SK-N-SH (cell line): Measurements from ENCODE around the gene ADAMTS17. TPM values are rescaled to one million over a fixed set of nuclear protein-coding genes. Genes with fewer than 3 reads are reported as not detected.

ENCODE experiments used
- CTCF ChIA-PET: fragments of 300-600, 350-600 bp; formaldehyde crosslinking; extraction: SDS; loops from one replicate; lab custom pipeline; 2021; lab: Yijun Ruan, JAX
- POLR2A ChIA-PET: fragments of 350-600 bp; sonication (Branson Sonifier 250); formaldehyde crosslinking; extraction: SDS; loops from one replicate; lab custom pipeline; 2020; ENCODE audit warnings: antibody characterized with exemption, inconsistent platforms; lab: Yijun Ruan, JAX
- DNase-seq: peaks from one replicate; pipeline ENCODE4 v3.0.0; 2012
- H2AFZ ChIP-seq: fragments of 200-600 bp; sonication (generic); 2 replicates; pipeline ENCODE4 v1.8.1; 2016; ENCODE audit warnings: antibody characterized with exemption, mild to moderate bottlenecking, low read depth
- H3F3A ChIP-seq: fragments of 200-600 bp; sonication (generic); replicated peaks from 2 replicates; pipeline ENCODE3; 2016; ENCODE audit warnings: antibody characterized with exemption, mild to moderate bottlenecking; ENCODE audit not compliant: insufficient read depth
- H3K27ac ChIP-seq, 2 experiments: fragments of 200-500 bp in 1 of 2; fragments of 200-600 bp in 1 of 2; sonication (Bioruptor generic) in 1 of 2; sonication (generic), shearing (Covaris generic) in 1 of 2; 2 replicates each; pipeline versions ENCODE4 v1.5.1 to v1.6.1; 2014 to 2016; ENCODE audit warnings: low read depth in 2 of 2, inconsistent platforms in 1 of 2, low read length in 1 of 2, mild to moderate bottlenecking in 1 of 2, mixed read lengths in 1 of 2
- H3K27me3 ChIP-seq: fragments of 200-600 bp; sonication (generic), shearing (Covaris generic); 2 replicates; pipeline ENCODE4 v1.6.1; 2016; ENCODE audit warnings: mixed run types; ENCODE audit not compliant: insufficient read depth
- H3K36me3 ChIP-seq, 2 experiments: fragments of 200-500 bp in 1 of 2; fragments of 200-600 bp in 1 of 2; sonication (Bioruptor generic) in 1 of 2; sonication (generic) in 1 of 2; replicated peaks in 1 of 2; 2 replicates each; pipeline versions ENCODE3 to v1.5.1; 2014 to 2016; ENCODE audit warnings: low read length in 1 of 2, mild to moderate bottlenecking in 1 of 2; ENCODE audit not compliant: insufficient read depth in 2 of 2, control insufficient read depth in 1 of 2
- H3K4me1 ChIP-seq, 2 experiments: fragments of 200-500 bp in 1 of 2; fragments of 200-600 bp in 1 of 2; sonication (Bioruptor generic) in 1 of 2; sonication (generic), shearing (Covaris generic) in 1 of 2; 2 replicates each; pipeline versions ENCODE4 v1.5.1 to v1.6.1; 2014 to 2016; ENCODE audit warnings: low read depth in 1 of 2, low read length in 1 of 2, mixed run types in 1 of 2; ENCODE audit not compliant: insufficient read depth in 2 of 2, control insufficient read depth in 1 of 2
- H3K4me2 ChIP-seq: fragments of 200-600 bp; sonication (generic), shearing (Covaris generic); 2 replicates; pipeline ENCODE4 v1.6.1; 2017; ENCODE audit warnings: mixed run types
- H3K4me3 ChIP-seq, 2 experiments: fragments of 200-500 bp in 1 of 2; fragments of 200-600 bp in 1 of 2; sonication (Bioruptor generic) in 1 of 2; sonication (generic), shearing (Covaris generic) in 1 of 2; 2 replicates each; pipeline versions ENCODE4 v1.5.1 to v1.8.1; 2014 to 2016; ENCODE audit warnings: low read depth in 2 of 2, inconsistent platforms in 1 of 2, low read length in 1 of 2, mild to moderate bottlenecking in 1 of 2, mixed read lengths in 1 of 2, moderate library complexity in 1 of 2
- H3K79me2 ChIP-seq: fragments of 200-600 bp; sonication (generic); 2 replicates; pipeline ENCODE4 v1.8.1; 2017; ENCODE audit warnings: mild to moderate bottlenecking; ENCODE audit not compliant: insufficient read depth
- H3K9ac ChIP-seq: fragments of 200-600 bp; sonication (generic); 2 replicates; pipeline ENCODE4 v1.6.1; 2017; ENCODE audit warnings: mixed run types
- H3K9me2 ChIP-seq: fragments of 200-600 bp; sonication (generic); 2 replicates; pipeline ENCODE4 v1.6.1; 2017; ENCODE audit warnings: mixed run types
- H3K9me3 ChIP-seq: fragments of 200-600 bp; sonication (generic); 2 replicates; pipeline ENCODE4 v1.6.1; 2017; ENCODE audit warnings: mixed run types, mild to moderate bottlenecking, moderate library complexity
- H4K20me1 ChIP-seq: fragments of 200-600 bp; sonication (generic); 2 replicates; pipeline ENCODE4 v1.6.1; 2017; ENCODE audit warnings: mild to moderate bottlenecking, mixed run types; ENCODE audit not compliant: insufficient read depth
- CHD2 ChIP-seq: fragments of 150-350 bp; IDR thresholded peaks from 2 replicates; pipeline ENCODE4 v1.6.1; 2018; ENCODE audit warnings: low read length; ENCODE audit not compliant: partially characterized antibody
- EP300 ChIP-seq, 2 experiments: IDR thresholded peaks; 2 replicates each; pipeline versions ENCODE4 v1.4.0 to v1.6.1; 2012; ENCODE audit warnings: borderline replicate concordance in 1 of 2, low read depth in 1 of 2, low read length in 1 of 2
- EZH2phosphoT487 ChIP-seq: fragments of 200-600 bp; sonication (generic); IDR thresholded peaks from 2 replicates; pipeline ENCODE4 v1.6.1; 2017; ENCODE audit warnings: low read depth, mixed run types, mild to moderate bottlenecking, antibody characterized with exemption, moderate library complexity, borderline replicate concordance
- FOSL2 ChIP-seq: IDR thresholded peaks from 2 replicates; pipeline ENCODE4 v1.4.0; 2012; ENCODE audit warnings: low read depth, mild to moderate bottlenecking, moderate library complexity, borderline replicate concordance
- FOXJ3 ChIP-seq: sonication (generic); formaldehyde crosslinking; IDR thresholded peaks from 2 replicates; pipeline ENCODE4 v1.5.1; 2020; ENCODE audit warnings: mild to moderate bottlenecking, missing genetic modification reagents
- FOXM1 ChIP-seq: IDR thresholded peaks from 2 replicates; pipeline ENCODE4 v1.4.0; 2012; ENCODE audit warnings: low read depth, mild to moderate bottlenecking
- JUND ChIP-seq: IDR thresholded peaks from 2 replicates; pipeline ENCODE4 v1.4.0; 2012
- MAX ChIP-seq: IDR thresholded peaks from 2 replicates; pipeline ENCODE4 v1.4.0; 2012; ENCODE audit warnings: low read depth
- MXI1 ChIP-seq: IDR thresholded peaks from 2 replicates; pipeline ENCODE4 v1.6.1; 2012; ENCODE audit warnings: mild to moderate bottlenecking, low read depth, low read length, improper control_type of control experiment
- NRF1 ChIP-seq: IDR thresholded peaks from 2 replicates; pipeline ENCODE4 v1.6.1; 2012; ENCODE audit warnings: low read depth, mild to moderate bottlenecking, low read length
- PBX3 ChIP-seq: IDR thresholded peaks from 2 replicates; pipeline ENCODE4; 2012
- RCOR1 ChIP-seq: fragments of 150-350 bp; IDR thresholded peaks from 2 replicates; pipeline ENCODE4 v1.6.1; 2017; ENCODE audit warnings: antibody characterized with exemption, low read length
- REST ChIP-seq: IDR thresholded peaks from 2 replicates; pipeline ENCODE4 v1.6.1; 2012; ENCODE audit warnings: mild to moderate bottlenecking, low read depth, low read length, moderate library complexity
- RXRA ChIP-seq: IDR thresholded peaks from 2 replicates; pipeline ENCODE4 v1.4.0; 2012; ENCODE audit warnings: low read depth, mild to moderate bottlenecking, borderline replicate concordance
- SMC3 ChIP-seq: IDR thresholded peaks from 2 replicates; pipeline ENCODE4 v1.6.1; 2012; ENCODE audit warnings: low read depth, low read length, improper control_type of control experiment
- USF2 ChIP-seq: fragments of 150-350 bp; IDR thresholded peaks from 2 replicates; pipeline ENCODE4 v1.6.1; 2017; ENCODE audit warnings: antibody characterized with exemption, low read length, low read depth, borderline replicate concordance
- WGBS: methylation state at CpG from one replicate; pipeline ENCODE4 v1.1.6; 2017; ENCODE audit warnings: low lambda C conversion rate; 5-methylcytosine and 5-hydroxymethylcytosine counted together
- polyA plus RNA-seq, 3 experiments: library from polyadenylated mRNA; depleted of rRNA; stranded (reverse); fragments of >200 nt; gene quantifications; 2 replicates each; pipeline ENCODE4 v1.2.3, GENCODE V29; 2012
- TF ChIP-seq, protein P1 (sequence below): fragments of 150-350 bp; IDR thresholded peaks from 2 replicates; pipeline ENCODE4 v1.6.1; 2016; ENCODE audit warnings: mild to moderate bottlenecking, low read depth, low read length

ADAMTS17 gene
- polyA plus RNA-seq, 1 of the 3 experiments (the other 2 are of a cell fraction), result not detected

DNA sequence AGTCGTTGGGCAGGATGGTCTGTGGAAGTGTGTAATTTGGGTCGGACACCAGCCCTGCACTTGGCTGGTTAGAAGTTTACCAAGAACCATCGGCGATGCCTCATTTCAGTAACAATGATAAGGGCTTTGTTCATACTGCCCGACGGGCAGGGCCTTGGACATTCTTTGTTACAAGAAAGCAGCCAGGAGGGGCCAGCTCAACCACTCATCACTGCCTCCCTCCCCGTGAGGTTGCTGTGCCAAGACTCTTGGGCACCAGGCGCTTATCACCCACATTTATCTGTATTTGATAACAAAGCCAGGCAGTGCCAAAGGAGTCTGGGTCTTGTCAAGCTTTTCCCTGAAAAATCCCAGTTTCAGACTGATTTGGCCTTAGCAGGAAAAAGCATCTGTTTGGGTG, 235.0 kb downstream of the ADAMTS17 start (continued):
- TF ChIP-seq MXI1 (0 out of 2 replicates have a peak, but pooled peaks have one; percentile 15), CHD2 (peak; percentile 73), PBX3 (peak; percentile 33), RCOR1 (peak; percentile 97), USF2 (no peak)

DNA sequence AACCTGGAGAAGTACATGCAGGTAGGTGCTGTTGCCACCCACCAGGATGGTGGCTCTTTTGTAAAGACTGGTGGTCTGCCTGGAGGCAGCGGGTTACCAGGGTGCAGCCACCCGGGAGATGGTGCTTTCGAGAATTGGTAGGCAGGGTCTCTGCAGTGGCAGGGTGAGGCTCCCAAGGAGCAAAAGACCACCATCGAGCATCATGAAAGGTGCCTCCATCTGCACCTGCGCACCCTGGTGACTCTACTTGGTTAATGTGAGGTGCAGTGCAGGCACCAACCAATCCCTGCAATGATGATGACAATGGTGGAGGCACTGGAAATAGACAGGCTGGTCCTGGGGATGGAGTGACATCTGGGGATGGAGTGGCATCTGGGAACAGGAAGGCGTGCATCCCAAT, 236.7 kb downstream of the ADAMTS17 start:
- ChIA-PET CTCF (interaction anchor here (0.6 to 6.6 kb wide), 3 partner anchors 176 to 1803 kb away, joined by 3 to 50 read pairs (median 7); no protein-coding TSS in a partner anchor), POLR2A (no interaction called here)
- H2AFZ ChIP-seq, result no peak overlapping the region
- no peak for TF ChIP-seq REST
- TF ChIP-seq MAX, result no peak
- no peak for TF ChIP-seq FOXJ3 (CRISPR knock-in tag)
- TF ChIP-seq, protein P1, sequence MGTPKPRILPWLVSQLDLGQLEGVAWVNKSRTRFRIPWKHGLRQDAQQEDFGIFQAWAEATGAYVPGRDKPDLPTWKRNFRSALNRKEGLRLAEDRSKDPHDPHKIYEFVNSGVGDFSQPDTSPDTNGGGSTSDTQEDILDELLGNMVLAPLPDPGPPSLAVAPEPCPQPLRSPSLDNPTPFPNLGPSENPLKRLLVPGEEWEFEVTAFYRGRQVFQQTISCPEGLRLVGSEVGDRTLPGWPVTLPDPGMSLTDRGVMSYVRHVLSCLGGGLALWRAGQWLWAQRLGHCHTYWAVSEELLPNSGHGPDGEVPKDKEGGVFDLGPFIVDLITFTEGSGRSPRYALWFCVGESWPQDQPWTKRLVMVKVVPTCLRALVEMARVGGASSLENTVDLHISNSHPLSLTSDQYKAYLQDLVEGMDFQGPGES, result no peak
- TF ChIP-seq FOSL2, result no peak
- TF ChIP-seq USF2, result no peak
- no peak for TF ChIP-seq JUND
- TF ChIP-seq EZH2phosphoT487, result no peak
- no peak for TF ChIP-seq EP300 (IDR thresholded peaks at IDR 0.05; ENCODE audit: borderline replicate concordance in 1 of 2, low read depth in 1 of 2, low read length in 1 of 2)
- TF ChIP-seq NRF1, result no peak
- TF ChIP-seq FOXM1, result no peak
- TF ChIP-seq RXRA, result no peak
- no peak for TF ChIP-seq SMC3
- TF ChIP-seq, all 33 proteins: peak for 0
- no peaks in the 10 kb centered on the region for H3K9me3 ChIP-seq
- no peaks in the 10 kb centered on the region for H4K20me1 ChIP-seq
- 20% methylated on average over 5 of the region's 6 CpGs for WGBS
- no peak for DNase-seq
- no peak overlapping the region for H3K9ac ChIP-seq
- H3K4me1 ChIP-seq, result peaks cover 0 to 20% of the 10 kb centered on the region in 2 experiments; a peak in 1 of 4 replicates
- H3K4me2 ChIP-seq, result no peak overlapping the region
- no peaks in the 10 kb centered on the region for H3K9me2 ChIP-seq
- H3K79me2 ChIP-seq, result no peaks in the 10 kb centered on the region
- no peak overlapping the region for H3K4me3 ChIP-seq
- no peaks in the 10 kb centered on the region for H3F3A ChIP-seq
- H3K27me3 ChIP-seq, result no peaks in the 10 kb centered on the region
- no peaks in the 10 kb centered on the region for H3K36me3 ChIP-seq
- H3K27ac ChIP-seq, result no peak overlapping the region
